ENCODE results near the gene SRRT.
"Not testable (repeated sequence)": the region's sequence is repeated elsewhere in the genome, so short reads cannot be mapped to it uniquely, and the experiment has no call there.

Gene SRRT

GRCh38 chr7:100921039-100921438 is 46.1 kb downstream of the SRRT start:
- Histone ChIP-seq H3K27me3 (ENCODE audit: low read depth, low read length) (peaks cover 6% of the 10 kb centered on the region; the same call in 1 of the 2 replicates), H3K79me2 (ENCODE audit: low read length) (no peaks in the 10 kb centered on the region), H3K36me3 (replicated peaks; ENCODE audit: low read depth, low read length) (no peaks in the 10 kb centered on the region), H3K4me2 (ENCODE audit: low read length) (no peak overlapping the region), H4K20me1 (ENCODE audit: insufficient read depth, low read length) (no peaks in the 10 kb centered on the region), H3K9me3 (ENCODE audit: insufficient read depth, low read length) (no peaks in the 10 kb centered on the region), H3K27ac (ENCODE audit: low read length) (no peak overlapping the region), H3K9ac (ENCODE audit: low read length) (no peak overlapping the region), H3K4me1 (ENCODE audit: low read length) (peaks cover 8% of the 10 kb centered on the region), H3K4me3 (ENCODE audit: low read length) (no peak overlapping the region), H2AFZ (ENCODE audit: low read depth, low read length) (no peak overlapping the region)
- no peak for TF ChIP-seq EZH2phosphoT487 (IDR thresholded peaks at IDR 0.05; ENCODE audit: low read depth)
- TF ChIP-seq CTCF (IDR thresholded peaks at IDR 0.05; ENCODE audit: low read depth, low read length), result no peak

GRCh38 chr7:100923616-100924015 is 48.7 kb downstream of the SRRT start:
- H4K20me1 ChIP-seq (ENCODE audit: insufficient read depth, low read length); H3K9ac ChIP-seq (ENCODE audit: low read length); H3K4me2 ChIP-seq (ENCODE audit: low read length); H3K27me3 ChIP-seq (ENCODE audit: low read depth, low read length); H3K27ac ChIP-seq (ENCODE audit: low read length); H3K36me3 ChIP-seq (replicated peaks; ENCODE audit: low read depth, low read length); H3K79me2 ChIP-seq (ENCODE audit: low read length); H3K4me1 ChIP-seq (ENCODE audit: low read length); H3K9me3 ChIP-seq (ENCODE audit: insufficient read depth, low read length); H3K4me3 ChIP-seq (ENCODE audit: low read length); H2AFZ ChIP-seq (ENCODE audit: low read depth, low read length): not testable (repeated sequence)

GRCh38 chr7:100929808-100930174 is 54.9 kb downstream of the SRRT start:
- Histone ChIP-seq H2AFZ (ENCODE audit: low read depth, low read length) (no peak overlapping the region), H3K9ac (ENCODE audit: low read length) (no peak overlapping the region), H3K4me2 (ENCODE audit: low read length) (no peak overlapping the region), H3K4me1 (ENCODE audit: low read length) (no peaks in the 10 kb centered on the region), H3K27ac (ENCODE audit: low read length) (no peak overlapping the region), H3K9me3 (ENCODE audit: insufficient read depth, low read length) (no peaks in the 10 kb centered on the region), H3K4me3 (ENCODE audit: low read length) (no peak overlapping the region), H3K79me2 (ENCODE audit: low read length) (no peaks in the 10 kb centered on the region), H3K36me3 (replicated peaks; ENCODE audit: low read depth, low read length) (no peaks in the 10 kb centered on the region), H4K20me1 (ENCODE audit: insufficient read depth, low read length) (no peaks in the 10 kb centered on the region), H3K27me3 (ENCODE audit: low read depth, low read length) (peaks cover 15% of the 10 kb centered on the region)
- TF ChIP-seq CTCF (IDR thresholded peaks at IDR 0.05; ENCODE audit: low read depth, low read length) (no peak), EZH2phosphoT487 (IDR thresholded peaks at IDR 0.05; ENCODE audit: low read depth) (no peak)

GRCh38 chr7:100933734-100934133 is 58.8 kb downstream of the SRRT start:
- no peaks in the 10 kb centered on the region for H4K20me1 ChIP-seq (ENCODE audit: insufficient read depth, low read length)
- no peak overlapping the region for H3K27ac ChIP-seq (ENCODE audit: low read length)
- no peaks in the 10 kb centered on the region for H3K79me2 ChIP-seq (ENCODE audit: low read length)
- TF ChIP-seq EZH2phosphoT487 (IDR thresholded peaks at IDR 0.05; ENCODE audit: low read depth), result no peak
- TF ChIP-seq CTCF (IDR thresholded peaks at IDR 0.05; ENCODE audit: low read depth, low read length), result no peak
- H3K4me2 ChIP-seq (ENCODE audit: low read length), result no peak overlapping the region
- no peaks in the 10 kb centered on the region for H3K36me3 ChIP-seq (replicated peaks; ENCODE audit: low read depth, low read length)
- no peak overlapping the region for H3K4me3 ChIP-seq (ENCODE audit: low read length)
- peaks cover 15% of the 10 kb centered on the region for H3K27me3 ChIP-seq (ENCODE audit: low read depth, low read length)
- no peaks in the 10 kb centered on the region for H3K9me3 ChIP-seq (ENCODE audit: insufficient read depth, low read length)
- no peak overlapping the region for H2AFZ ChIP-seq (ENCODE audit: low read depth, low read length)
- no peak overlapping the region for H3K9ac ChIP-seq (ENCODE audit: low read length)
- H3K4me1 ChIP-seq (ENCODE audit: low read length), result no peaks in the 10 kb centered on the region

GRCh38 chr7:100935381-100935780 is 60.5 kb downstream of the SRRT start:
- not testable (repeated sequence) for H2AFZ ChIP-seq (ENCODE audit: low read depth, low read length)

GRCh38 chr7:100936167-100936566 is 61.3 kb downstream of the SRRT start:
- not testable (repeated sequence) for H4K20me1 ChIP-seq (ENCODE audit: insufficient read depth, low read length); H3K4me3 ChIP-seq (ENCODE audit: low read length); H2AFZ ChIP-seq (ENCODE audit: low read depth, low read length)

More at GRCh38 chr7:100935381-100935780, 60.5 kb downstream of the SRRT start:
- H3K79me2 ChIP-seq (ENCODE audit: low read length); H3K9ac ChIP-seq (ENCODE audit: low read length); H3K4me3 ChIP-seq (ENCODE audit: low read length); H3K4me1 ChIP-seq (ENCODE audit: low read length); H4K20me1 ChIP-seq (ENCODE audit: insufficient read depth, low read length); H3K36me3 ChIP-seq (replicated peaks; ENCODE audit: low read depth, low read length); H3K4me2 ChIP-seq (ENCODE audit: low read length); H3K27ac ChIP-seq (ENCODE audit: low read length); H3K27me3 ChIP-seq (ENCODE audit: low read depth, low read length); H3K9me3 ChIP-seq (ENCODE audit: insufficient read depth, low read length): not testable (repeated sequence)

More at GRCh38 chr7:100936167-100936566, 61.3 kb downstream of the SRRT start:
- not testable (repeated sequence) for H3K4me2 ChIP-seq (ENCODE audit: low read length); H3K27ac ChIP-seq (ENCODE audit: low read length); H3K79me2 ChIP-seq (ENCODE audit: low read length); H3K4me1 ChIP-seq (ENCODE audit: low read length); H3K9ac ChIP-seq (ENCODE audit: low read length); H3K36me3 ChIP-seq (replicated peaks; ENCODE audit: low read depth, low read length); H3K9me3 ChIP-seq (ENCODE audit: insufficient read depth, low read length); H3K27me3 ChIP-seq (ENCODE audit: low read depth, low read length)

All from OCI-LY3 (cell line).